Measurements from ENCODE around the gene CEACAM19. TPM values are rescaled to one million over a fixed set of nuclear protein-coding genes. Genes with fewer than 3 reads are reported as not detected.
"Not testable (repeated sequence)": the region's sequence is repeated elsewhere in the genome, so short reads cannot be mapped to it uniquely, and the experiment has no call there.

CEACAM19 gene
- total RNA-seq, 4 donors from 2014 or later: 2.5 to 5.1 (median 3.7) TPM

- Histone ChIP-seq H3K36me3 (no peaks in the 10 kb centered on the region), H3K4me3 (no peak overlapping the region), H3K27me3 (no peaks in the 10 kb centered on the region), H3K27ac (replicated peaks in 1 of 4) (peak overlapping the region in 3 of 4 donors; percentile 38 to 70 (median 47)), H3K9me3 (no peaks in the 10 kb centered on the region), H3K4me1 (peaks cover 8 to 17% (median 13%) of the 10 kb centered on the region in 4 donors)
- TF ChIP-seq POLR2AphosphoS5 (IDR thresholded peaks at IDR 0.05) (peak in 1 of 2 donors; percentile 75), EP300 (IDR thresholded peaks at IDR 0.05) (no peak)
- no peak for DNase-seq (ENCODE audit: extremely low spot score)
- WGBS: 17% methylated on average over 1 of the region's 1 CpG
- intact Hi-C loops (cut with DNase I): no loop called here
Observed at GRCh38 chr19:44626048-44626624, 45.1 kb upstream of the CEACAM19 start.

- no peak overlapping the region for H3K27ac ChIP-seq (replicated peaks in 1 of 4)
- WGBS: 90% methylated on average over 4 of the region's 4 CpGs
- intact Hi-C loops (cut with DNase I): no loop called here
Observed at GRCh38 chr19:44627631-44628030, 43.7 kb upstream of the CEACAM19 start.

GRCh38 chr19:44628793-44629192, 42.5 kb upstream of the CEACAM19 start:
- no peak for DNase-seq (ENCODE audit: extremely low spot score)
- H3K27ac ChIP-seq (replicated peaks in 1 of 4): no peak overlapping the region
- H3K36me3 ChIP-seq: no peaks in the 10 kb centered on the region
- H3K27me3 ChIP-seq: no peaks in the 10 kb centered on the region
- no peak for TF ChIP-seq POLR2A (IDR thresholded peaks at IDR 0.05; ENCODE audit: low read depth)
- no peak for TF ChIP-seq POLR2AphosphoS5 (IDR thresholded peaks at IDR 0.05)
- TF ChIP-seq CTCF (IDR thresholded peaks at IDR 0.05): no peak
- TF ChIP-seq EP300 (IDR thresholded peaks at IDR 0.05): no peak
- 88% methylated on average over 3 of the region's 3 CpGs for WGBS
- no peak overlapping the region for H3K4me3 ChIP-seq
- H3K4me1 ChIP-seq: peaks cover 8 to 17% (median 13%) of the 10 kb centered on the region in 4 donors
- no peaks in the 10 kb centered on the region for H3K9me3 ChIP-seq
- intact Hi-C loops (cut with DNase I): no loop called here

More at GRCh38 chr19:44627631-44628030, 43.7 kb upstream of the CEACAM19 start:
- TF ChIP-seq EP300 (IDR thresholded peaks at IDR 0.05) (no peak), POLR2AphosphoS5 (IDR thresholded peaks at IDR 0.05) (no peak), POLR2A (IDR thresholded peaks at IDR 0.05; ENCODE audit: low read depth) (no peak), CTCF (IDR thresholded peaks at IDR 0.05) (no peak)
- Histone ChIP-seq H3K36me3 (no peaks in the 10 kb centered on the region), H3K4me1 (peaks cover 8 to 17% (median 13%) of the 10 kb centered on the region in 4 donors), H3K27me3 (no peaks in the 10 kb centered on the region), H3K9me3 (no peaks in the 10 kb centered on the region), H3K4me3 (no peak overlapping the region)
- DNase-seq (ENCODE audit: extremely low spot score): no peak

- WGBS: 80% methylated on average over 6 of the region's 8 CpGs
Observed at GRCh38 chr19:44631611-44632010, 39.7 kb upstream of the CEACAM19 start.

GRCh38 chr19:44634058-44634457, 37.2 kb upstream of the CEACAM19 start:
- H3K4me1 ChIP-seq; intact Hi-C loops (cut with DNase I); H3K9me3 ChIP-seq; DNase-seq (ENCODE audit: extremely low spot score); H3K27ac ChIP-seq (replicated peaks in 1 of 4); H3K27me3 ChIP-seq; H3K36me3 ChIP-seq: not testable (repeated sequence)
- peak overlapping the region in 1 of 4 donors; percentile 4 for H3K4me3 ChIP-seq
- 36% methylated on average over 5 of the region's 5 CpGs for WGBS

More at GRCh38 chr19:44631611-44632010, 39.7 kb upstream of the CEACAM19 start:
- H3K27ac ChIP-seq (replicated peaks in 1 of 4); H3K27me3 ChIP-seq; H3K36me3 ChIP-seq; H3K4me3 ChIP-seq; H3K9me3 ChIP-seq; intact Hi-C loops (cut with DNase I); DNase-seq (ENCODE audit: extremely low spot score): not testable (repeated sequence)
- H3K4me1 ChIP-seq: peaks cover 4 to 11% (median 4%) of the 10 kb centered on the region in 4 donors

GRCh38 chr19:44634785-44635184, 36.5 kb upstream of the CEACAM19 start:
- Histone ChIP-seq H3K27me3 (no peaks in the 10 kb centered on the region), H3K27ac (replicated peaks in 1 of 4) (no peak overlapping the region), H3K4me3 (no peak overlapping the region), H3K9me3 (no peaks in the 10 kb centered on the region), H3K36me3 (no peaks in the 10 kb centered on the region), H3K4me1 (peaks cover 0 to 7% (median 0%) of the 10 kb centered on the region in 4 donors)
- 91% methylated on average over 2 of the region's 2 CpGs for WGBS
- TF ChIP-seq POLR2AphosphoS5 (IDR thresholded peaks at IDR 0.05) (no peak), EP300 (IDR thresholded peaks at IDR 0.05) (no peak), CTCF (IDR thresholded peaks at IDR 0.05) (no peak), POLR2A (IDR thresholded peaks at IDR 0.05; ENCODE audit: low read depth) (no peak)
- no peak for DNase-seq (ENCODE audit: extremely low spot score)
- intact Hi-C loops (cut with DNase I): no loop called here
